GM18519 (cell line): ENCODE results near the gene OXNAD1.
A peak's percentile ranks its signal among the peaks of the same experiment; 100 is the strongest.

ENCODE experiments used
- ATAC-seq: cut with Tn5 transposase; IDR thresholded peaks from one replicate; pipeline ENCODE4 v1.9.1; 2021; ENCODE audit warnings: mild to moderate bottlenecking, moderate library complexity; ENCODE audit not compliant: unreplicated experiment, low FRiP score

OXNAD1 gene

DNA sequence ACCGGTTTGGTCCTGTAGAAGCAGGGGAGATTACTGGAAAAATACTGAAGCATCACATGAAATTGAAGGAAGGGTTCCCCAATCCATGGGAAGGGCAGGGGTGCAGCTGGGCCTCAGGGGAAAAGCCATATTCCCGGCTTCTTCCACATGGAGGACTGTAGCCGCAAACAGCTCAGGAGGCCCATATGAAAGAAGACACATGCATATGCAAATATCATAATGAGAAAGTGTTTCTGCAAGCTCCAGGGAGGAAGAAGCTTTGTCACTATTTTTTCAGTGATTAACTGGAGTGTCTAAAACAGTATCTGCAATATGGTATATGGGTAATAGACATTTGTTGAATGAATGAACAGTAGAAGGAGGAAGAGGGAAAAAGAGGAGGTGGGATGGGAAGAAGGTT is 19.4 kb upstream of the OXNAD1 start:
- ATAC-seq = no peak

GRCh38 chr3:16247282-16248061 is 17.5 kb upstream of the OXNAD1 start:
- ATAC-seq = peak; percentile 80

- no peak for ATAC-seq
These were observed 16.5 kb upstream of the OXNAD1 start for GRCh38 chr3:16248556-16248955.

- ATAC-seq = no peak
These were observed 15.7 kb upstream of the OXNAD1 start for GRCh38 chr3:16249336-16249735.

DNA sequence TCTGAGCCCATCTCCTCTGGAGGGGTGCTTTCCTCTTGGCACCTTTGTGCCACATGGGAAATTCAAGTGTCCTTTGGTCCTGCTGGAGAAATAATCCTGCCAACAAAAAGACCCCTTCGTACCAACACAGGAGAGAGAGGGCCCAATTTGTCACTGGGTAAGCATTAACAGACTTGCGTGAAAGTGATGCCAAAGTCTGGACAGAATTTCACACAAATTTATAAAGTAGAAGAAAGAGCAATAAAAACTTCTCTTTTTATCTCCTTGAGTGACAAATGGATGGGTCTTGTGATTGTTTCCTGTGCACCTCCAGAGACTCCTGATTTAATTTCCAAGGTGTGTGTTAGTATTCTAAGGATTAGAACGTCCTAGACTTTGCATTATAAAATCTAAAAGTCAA is 15.1 kb upstream of the OXNAD1 start:
- ATAC-seq = no peak

DNA sequence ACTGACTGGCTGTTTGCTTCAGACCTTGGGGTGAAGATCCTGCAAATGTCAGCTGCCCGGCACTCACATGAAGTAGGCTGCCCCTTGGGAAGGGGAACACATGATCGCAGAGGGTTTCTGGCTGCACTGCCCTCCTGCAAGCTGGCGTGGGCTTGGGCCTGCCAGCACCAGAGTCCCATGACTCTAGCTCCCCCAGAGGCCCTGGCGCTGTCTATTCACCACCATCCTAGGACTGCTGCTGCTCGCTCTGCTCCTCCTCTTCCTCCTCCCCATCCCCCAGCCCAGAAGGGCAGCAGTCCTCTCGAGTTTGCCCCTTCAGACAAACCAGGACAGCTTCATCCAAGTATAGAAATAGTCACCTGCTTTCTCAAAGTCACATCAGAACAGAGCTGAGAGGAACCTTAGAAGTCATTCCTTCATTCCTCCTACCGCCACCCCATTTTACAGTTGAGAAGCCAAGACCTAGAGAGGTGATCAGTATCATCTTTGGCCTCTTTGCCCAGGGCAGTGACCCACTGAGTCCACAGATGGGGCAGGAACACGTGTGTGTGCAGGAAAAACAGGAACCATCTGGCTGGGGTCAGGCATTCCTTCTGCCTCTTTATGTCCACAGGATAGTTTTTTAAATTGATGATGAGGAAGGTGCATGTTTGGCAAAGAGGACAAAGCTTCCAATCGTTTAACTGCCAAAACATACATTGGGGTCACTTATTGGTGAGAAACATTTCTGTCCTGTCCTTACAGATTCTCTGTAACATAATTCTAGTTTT is 13.5 kb upstream of the OXNAD1 start:
- ATAC-seq = no peak

DNA sequence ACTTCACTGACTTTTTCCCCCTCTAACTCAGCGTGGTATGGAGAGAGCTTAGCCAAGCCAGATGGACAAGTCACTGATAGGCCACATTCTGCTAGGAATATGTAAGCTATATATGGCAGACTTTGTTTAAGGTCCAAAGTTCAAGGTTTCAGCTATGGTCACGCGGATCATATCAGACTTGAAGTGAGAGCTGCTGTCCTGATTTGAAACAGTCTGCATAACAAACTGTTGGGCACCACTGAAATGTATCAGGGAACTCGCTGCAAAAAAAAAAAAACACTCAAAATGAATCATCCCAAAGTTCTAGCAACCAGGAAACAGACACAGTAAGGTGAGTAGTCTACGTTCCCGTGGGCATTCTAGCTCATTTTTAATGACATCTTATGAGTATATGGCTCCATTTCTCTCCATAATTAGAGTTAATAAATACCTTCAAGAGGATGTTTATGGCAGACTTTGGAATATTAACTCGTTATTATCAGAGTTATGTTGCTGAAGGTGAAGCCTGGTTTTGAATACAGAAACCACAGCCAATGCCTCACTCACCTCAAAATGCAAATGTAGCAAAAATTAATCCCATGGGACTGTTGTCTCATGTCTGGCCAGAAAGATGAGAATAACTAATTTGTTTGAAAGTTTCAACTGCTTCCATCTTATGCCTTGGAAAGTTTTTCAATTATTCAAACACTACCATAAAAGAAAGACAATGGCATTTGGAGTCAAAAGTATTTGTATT is 12.6 kb upstream of the OXNAD1 start:
- no peak for ATAC-seq

DNA sequence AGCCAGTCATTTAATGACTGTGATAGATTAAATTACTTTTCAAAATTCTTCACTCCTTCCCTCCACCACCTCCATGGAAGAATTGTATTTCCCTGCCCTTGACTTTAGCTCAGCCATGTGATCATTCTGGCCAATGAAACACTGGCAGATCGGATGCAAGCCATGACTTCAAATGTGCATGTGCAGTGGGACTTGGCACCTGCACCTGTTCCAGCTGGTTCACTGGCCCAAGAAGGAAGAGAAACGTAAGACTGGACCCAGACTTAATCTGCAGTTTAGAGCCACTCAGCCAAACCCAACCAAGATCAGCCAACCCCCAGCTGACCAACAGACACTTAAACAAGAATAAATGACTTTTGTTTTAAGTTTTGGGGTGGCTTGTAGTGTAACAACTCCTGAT is 12.0 kb upstream of the OXNAD1 start:
- ATAC-seq = no peak

- no peak for ATAC-seq
These were observed 11.4 kb upstream of the OXNAD1 start for GRCh38 chr3:16253601-16254000.

- no peak for ATAC-seq
These were observed 10.1 kb upstream of the OXNAD1 start for GRCh38 chr3:16254916-16255315.

- ATAC-seq = no peak
These were observed 9.7 kb upstream of the OXNAD1 start for GRCh38 chr3:16255326-16255725.

GRCh38 chr3:16255726-16256125 is 9.3 kb upstream of the OXNAD1 start:
- ATAC-seq = no peak

DNA sequence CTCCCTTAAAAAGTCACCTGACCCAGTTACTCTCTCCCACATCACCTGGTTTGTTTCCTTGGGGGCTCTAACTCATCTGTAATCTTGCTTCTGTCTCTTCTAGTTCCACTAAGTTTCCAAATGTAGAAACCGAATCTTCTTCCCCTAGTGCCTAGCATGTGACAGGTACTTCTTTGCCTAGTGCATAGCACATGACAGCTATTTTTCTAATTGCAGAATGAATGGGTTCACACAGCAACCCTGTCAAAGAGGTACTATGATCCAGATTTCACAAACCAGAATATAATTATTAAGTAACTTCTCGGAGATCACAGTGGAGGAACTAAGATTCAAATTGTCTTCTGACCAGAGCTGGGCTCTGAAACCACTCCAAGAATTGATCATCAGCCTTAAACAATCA is 7.7 kb upstream of the OXNAD1 start:
- ATAC-seq = no peak

GRCh38 chr3:16258177-16258576 is 6.8 kb upstream of the OXNAD1 start:
- no peak for ATAC-seq

- ATAC-seq = no peak
These were observed 6.1 kb upstream of the OXNAD1 start for GRCh38 chr3:16258866-16259265.

- ATAC-seq = no peak
These were observed 5.0 kb upstream of the OXNAD1 start for GRCh38 chr3:16260046-16260445.

DNA sequence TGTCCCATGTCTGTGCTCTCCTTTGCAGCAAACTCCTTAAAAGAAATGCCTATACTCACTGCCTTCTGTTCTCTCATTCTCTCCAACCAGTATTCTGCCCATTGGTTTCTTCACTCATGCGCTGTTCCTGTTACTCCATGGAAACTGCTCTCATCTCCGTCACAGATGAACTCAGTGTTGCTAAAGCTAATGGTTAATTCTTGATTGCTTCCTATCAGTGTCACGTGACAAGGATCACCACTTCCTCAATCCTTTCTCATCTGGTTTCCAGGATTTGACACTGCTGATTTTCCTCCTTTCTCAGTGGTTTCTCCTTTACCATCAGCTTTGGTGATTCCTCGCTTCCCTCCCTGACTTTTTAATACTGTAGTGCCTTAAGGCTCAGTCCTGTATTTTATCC is 2.8 kb upstream of the OXNAD1 start:
- no peak for ATAC-seq

- no peak for ATAC-seq
These were observed 771 bp upstream of the OXNAD1 start for GRCh38 chr3:16264174-16264707.

DNA sequence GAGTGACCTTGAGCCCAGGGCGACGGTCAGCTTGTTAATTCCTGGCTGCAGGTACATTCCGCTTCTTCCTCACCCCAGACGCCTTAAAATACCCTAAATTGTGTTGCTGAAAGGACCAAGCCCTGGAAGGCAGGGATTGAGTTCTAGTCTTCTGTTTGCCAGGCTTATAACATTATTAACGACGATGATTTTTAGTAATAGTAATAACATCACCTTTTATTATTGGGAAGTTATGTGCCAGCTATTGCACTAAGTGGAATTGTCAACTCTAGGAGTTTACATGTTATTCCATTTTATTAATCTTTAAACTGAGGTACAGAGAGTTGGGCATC is 409 bp downstream of the OXNAD1 start:
- ATAC-seq = no peak

DNA sequence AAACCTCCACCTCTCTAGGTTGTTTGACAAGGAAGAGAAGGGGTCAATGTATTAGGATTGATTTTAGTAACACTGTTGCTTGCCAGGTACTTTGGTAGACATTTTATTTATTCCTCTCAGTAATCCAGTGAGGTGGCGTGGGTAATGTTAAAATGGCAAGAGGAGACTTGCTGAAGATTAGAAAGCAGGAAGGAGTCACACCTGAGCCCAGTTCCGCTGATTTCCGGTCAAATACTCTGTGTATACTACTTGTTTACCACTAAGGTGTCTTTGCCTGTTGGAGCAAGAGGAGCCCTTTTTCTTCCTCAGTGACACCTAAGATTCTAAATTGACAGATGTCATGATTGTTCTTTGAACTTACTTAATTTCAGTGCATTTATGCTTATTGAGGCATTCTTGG is 1.7 kb downstream of the OXNAD1 start:
- ATAC-seq = no peak

GRCh38 chr3:16270855-16271254 is 5.8 kb downstream of the OXNAD1 start:
- ATAC-seq = no peak
